Panc1 (cell line): ENCODE measurements around the gene CFAP57.

ENCODE experiments used
- CTCF ChIP-seq: fragments of 450-650 bp; IDR thresholded peaks from 2 replicates; pipeline ENCODE4 v1.5.1; 2017; ENCODE audit warnings: mild to moderate bottlenecking
- TF ChIP-seq, protein P1 (sequence below), 2 experiments: IDR thresholded peaks; 2 replicates each; pipeline ENCODE4 v1.6.1; 2011 to 2012; ENCODE audit warnings: low read depth in 2 of 2, control low read depth in 1 of 2, low read length in 1 of 2, mild to moderate bottlenecking in 1 of 2, moderate library complexity in 1 of 2; ENCODE audit not compliant: insufficient read depth in 1 of 2

GRCh38 chr1:43271186-43272118 is 99.3 kb downstream of the CFAP57 start:
- TF ChIP-seq CTCF: no peak
- TF ChIP-seq, protein P1, sequence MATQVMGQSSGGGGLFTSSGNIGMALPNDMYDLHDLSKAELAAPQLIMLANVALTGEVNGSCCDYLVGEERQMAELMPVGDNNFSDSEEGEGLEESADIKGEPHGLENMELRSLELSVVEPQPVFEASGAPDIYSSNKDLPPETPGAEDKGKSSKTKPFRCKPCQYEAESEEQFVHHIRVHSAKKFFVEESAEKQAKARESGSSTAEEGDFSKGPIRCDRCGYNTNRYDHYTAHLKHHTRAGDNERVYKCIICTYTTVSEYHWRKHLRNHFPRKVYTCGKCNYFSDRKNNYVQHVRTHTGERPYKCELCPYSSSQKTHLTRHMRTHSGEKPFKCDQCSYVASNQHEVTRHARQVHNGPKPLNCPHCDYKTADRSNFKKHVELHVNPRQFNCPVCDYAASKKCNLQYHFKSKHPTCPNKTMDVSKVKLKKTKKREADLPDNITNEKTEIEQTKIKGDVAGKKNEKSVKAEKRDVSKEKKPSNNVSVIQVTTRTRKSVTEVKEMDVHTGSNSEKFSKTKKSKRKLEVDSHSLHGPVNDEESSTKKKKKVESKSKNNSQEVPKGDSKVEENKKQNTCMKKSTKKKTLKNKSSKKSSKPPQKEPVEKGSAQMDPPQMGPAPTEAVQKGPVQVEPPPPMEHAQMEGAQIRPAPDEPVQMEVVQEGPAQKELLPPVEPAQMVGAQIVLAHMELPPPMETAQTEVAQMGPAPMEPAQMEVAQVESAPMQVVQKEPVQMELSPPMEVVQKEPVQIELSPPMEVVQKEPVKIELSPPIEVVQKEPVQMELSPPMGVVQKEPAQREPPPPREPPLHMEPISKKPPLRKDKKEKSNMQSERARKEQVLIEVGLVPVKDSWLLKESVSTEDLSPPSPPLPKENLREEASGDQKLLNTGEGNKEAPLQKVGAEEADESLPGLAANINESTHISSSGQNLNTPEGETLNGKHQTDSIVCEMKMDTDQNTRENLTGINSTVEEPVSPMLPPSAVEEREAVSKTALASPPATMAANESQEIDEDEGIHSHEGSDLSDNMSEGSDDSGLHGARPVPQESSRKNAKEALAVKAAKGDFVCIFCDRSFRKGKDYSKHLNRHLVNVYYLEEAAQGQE (IDR thresholded peaks at IDR 0.05; ENCODE audit: insufficient read depth in 1 of 2, low read depth in 2 of 2, low read length in 1 of 2): no peak
